Adrenal gland (tissue), 5 donors: Measurements from ENCODE around the gene NPHP3.

ENCODE experiments used
- POLR2A ChIP-seq, 2 donors: fragments of 450-650 bp; IDR thresholded peaks; one replicate each; pipeline ENCODE4 v1.6.1; 2017; ENCODE audit warnings: antibody characterized with exemption in 2 of 2, mild to moderate bottlenecking in 2 of 2, moderate library complexity in 1 of 2
- TF ChIP-seq, protein P1 (sequence below), 6 experiments: fragments of 450-650 bp in 4 of 6; fragments of 200-600 bp in 2 of 6; sonication (generic) in 1 of 6; IDR thresholded peaks; 1 replicate in 5 of 6; 2 replicates in 1 of 6; pipeline versions ENCODE4 v1.5.1 to v1.8.0; 2016 to 2021; ENCODE audit warnings: antibody characterized with exemption in 6 of 6, mild to moderate bottlenecking in 2 of 6, moderate library complexity in 1 of 6
- donor health status: DM: no; HTN: no; CAD: no.

- no peak for TF ChIP-seq POLR2A (IDR thresholded peaks at IDR 0.05)
- TF ChIP-seq, protein P1, sequence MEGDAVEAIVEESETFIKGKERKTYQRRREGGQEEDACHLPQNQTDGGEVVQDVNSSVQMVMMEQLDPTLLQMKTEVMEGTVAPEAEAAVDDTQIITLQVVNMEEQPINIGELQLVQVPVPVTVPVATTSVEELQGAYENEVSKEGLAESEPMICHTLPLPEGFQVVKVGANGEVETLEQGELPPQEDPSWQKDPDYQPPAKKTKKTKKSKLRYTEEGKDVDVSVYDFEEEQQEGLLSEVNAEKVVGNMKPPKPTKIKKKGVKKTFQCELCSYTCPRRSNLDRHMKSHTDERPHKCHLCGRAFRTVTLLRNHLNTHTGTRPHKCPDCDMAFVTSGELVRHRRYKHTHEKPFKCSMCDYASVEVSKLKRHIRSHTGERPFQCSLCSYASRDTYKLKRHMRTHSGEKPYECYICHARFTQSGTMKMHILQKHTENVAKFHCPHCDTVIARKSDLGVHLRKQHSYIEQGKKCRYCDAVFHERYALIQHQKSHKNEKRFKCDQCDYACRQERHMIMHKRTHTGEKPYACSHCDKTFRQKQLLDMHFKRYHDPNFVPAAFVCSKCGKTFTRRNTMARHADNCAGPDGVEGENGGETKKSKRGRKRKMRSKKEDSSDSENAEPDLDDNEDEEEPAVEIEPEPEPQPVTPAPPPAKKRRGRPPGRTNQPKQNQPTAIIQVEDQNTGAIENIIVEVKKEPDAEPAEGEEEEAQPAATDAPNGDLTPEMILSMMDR (IDR thresholded peaks at IDR 0.05) = no peak
Observed at GRCh38 chr3:132756108-132756650, 34.0 kb upstream of the NPHP3 start.
